ENCODE results near the gene KRT36.

- TF ChIP-seq SP1 (IDR thresholded peaks at IDR 0.05) (no peak), FOXK2 (IDR thresholded peaks at IDR 0.05) (no peak), FOXM1 (IDR thresholded peaks at IDR 0.05; ENCODE audit: borderline replicate concordance) (no peak), ZNF384 (IDR thresholded peaks at IDR 0.05) (no peak), FOXA1 (IDR thresholded peaks at IDR 0.05) (no peak)
These were observed 14.8 kb downstream of the KRT36 start for GRCh38 chr17:41474863-41475262.
